Activated CD8-positive, alpha-beta T cell treated with anti-CD3 and anti-CD28 coated beads for 36 hours (primary cell): ENCODE measurements around the gene SLC35F3. TPM values are rescaled to one million over a fixed set of nuclear protein-coding genes. Genes with fewer than 3 reads are reported as not detected.

Source experiments
- ATAC-seq: fragments of 200-7000 bp; cut with Tn5 transposase; one replicate; pipeline ENCODE4 v1.10.0; 2021; ENCODE audit warnings: mild to moderate bottlenecking, moderate library complexity
- CTCF ChIA-PET: fragments of 350-600 bp; sonication (Branson Sonifier 250); formaldehyde crosslinking; loops from one replicate; lab custom pipeline; 2021; ENCODE audit warnings: antibody characterized with exemption; lab: Charles Lee
- POLR2A ChIA-PET: fragments of 350-600 bp; sonication (Branson Sonifier 250); formaldehyde crosslinking; loops from one replicate; lab custom pipeline; 2021; ENCODE audit warnings: antibody characterized with exemption; lab: Charles Lee
- DNase-seq: peaks from one replicate; pipeline ENCODE4 v3.0.0-alpha.2; 2020
- H3K27ac Mint-ChIP-seq: one replicate; pipeline ENCODE4 v1.8.0; 2021; ENCODE audit warnings: mild to moderate bottlenecking, mixed read lengths
- H3K27me3 Mint-ChIP-seq: one replicate; pipeline ENCODE4 v1.8.0; 2021; ENCODE audit warnings: mixed read lengths
- H3K36me3 Mint-ChIP-seq: one replicate; pipeline ENCODE4 v1.8.0; 2021; ENCODE audit warnings: low read depth, mixed read lengths
- H3K4me1 Mint-ChIP-seq: one replicate; pipeline ENCODE4 v1.8.0; 2021; ENCODE audit warnings: low read depth, mixed read lengths
- H3K4me3 Mint-ChIP-seq: one replicate; pipeline ENCODE4 v1.8.0; 2021; ENCODE audit warnings: mild to moderate bottlenecking, moderate library complexity, mixed read lengths
- H3K9me3 Mint-ChIP-seq: one replicate; pipeline ENCODE4 v1.8.0; 2021; ENCODE audit warnings: mixed read lengths
- intact Hi-C: fragments of 100-400 bp; cut with micrococcal nuclease; formaldehyde crosslinking; loops from one replicate; pipeline ENCODE4 v1.10.0; 2022
- microRNA-seq: library from miRNA; unstranded; fragments of <30 nt; microRNA quantifications from one replicate; pipeline ENCODE4 v1.2.0, GENCODE V29; 2022; ENCODE audit warnings: borderline microRNAs expressed, borderline replicate concordance
- total RNA-seq, 2 experiments: library from RNA; stranded (reverse); gene quantifications; one replicate each; pipeline ENCODE4 v1.2.3, GENCODE V29; 2021
- TF ChIP-seq, protein P1 (sequence below): fragments of 200-600 bp; IDR thresholded peaks from one replicate; pipeline ENCODE4 v1.8.0; 2022; ENCODE audit warnings: antibody characterized with exemption, mild to moderate bottlenecking

Gene SLC35F3
- total RNA-seq, 2 experiments from 2014 or later, result 3.1 to 3.5 TPM

DNA sequence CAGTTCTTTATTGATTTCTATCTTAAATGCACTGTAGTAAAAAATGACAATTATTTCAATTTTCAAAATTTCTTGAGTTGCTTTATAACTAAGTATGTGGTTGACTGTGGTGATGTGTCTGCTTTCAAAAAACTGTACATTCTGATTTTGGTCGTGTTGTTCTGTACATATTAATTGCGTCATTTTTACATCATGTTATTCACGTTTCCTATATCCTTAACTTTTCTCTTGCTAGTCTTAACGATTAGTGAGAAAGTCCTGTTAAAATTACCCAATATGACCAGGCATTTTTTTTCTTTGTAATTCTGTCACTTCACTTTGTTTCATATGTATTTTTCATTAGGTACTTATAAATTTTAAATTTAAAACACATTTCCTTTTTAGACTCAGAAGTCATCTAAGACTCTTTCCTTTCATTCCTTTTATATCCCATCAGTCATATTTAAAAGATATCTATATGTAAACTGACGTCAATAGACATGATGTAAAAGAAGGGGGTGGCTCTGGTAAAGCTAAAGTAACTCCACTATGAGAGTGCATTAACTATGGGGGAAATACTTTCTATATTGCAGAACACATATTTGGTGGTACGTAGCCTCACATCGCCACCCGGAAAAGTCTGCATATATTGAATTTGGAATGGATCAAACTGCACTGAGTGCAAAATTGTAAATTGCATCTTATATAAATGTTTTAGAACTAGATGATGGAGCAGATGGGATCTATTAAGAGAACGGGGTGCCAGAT is 467.7 kb downstream of the SLC35F3 start:
- intact Hi-C loops, result no loop called here
- Mint-ChIP-seq H3K27ac (peak overlapping the region; percentile 99), H3K4me1 (peaks cover 38% of the 10 kb centered on the region), H3K36me3 (peaks cover 23% of the 10 kb centered on the region), H3K4me3 (peak overlapping the region; percentile 98), H3K9me3 (no peaks in the 10 kb centered on the region), H3K27me3 (no peaks in the 10 kb centered on the region)
- ChIA-PET CTCF (interaction anchor here (1.0 to 2.5 kb wide), 6 partner anchors 9 to 62 kb away, joined by 3 to 10 read pairs (median 4); no protein-coding TSS in a partner anchor), POLR2A (interaction anchor here (0.6 to 1.8 kb wide), 2 partner anchors 14 kb away, joined by 3 to 9 read pairs; no protein-coding TSS in a partner anchor)
- DNase-seq (no peak), ATAC-seq (no peak)
- TF ChIP-seq, protein P1, sequence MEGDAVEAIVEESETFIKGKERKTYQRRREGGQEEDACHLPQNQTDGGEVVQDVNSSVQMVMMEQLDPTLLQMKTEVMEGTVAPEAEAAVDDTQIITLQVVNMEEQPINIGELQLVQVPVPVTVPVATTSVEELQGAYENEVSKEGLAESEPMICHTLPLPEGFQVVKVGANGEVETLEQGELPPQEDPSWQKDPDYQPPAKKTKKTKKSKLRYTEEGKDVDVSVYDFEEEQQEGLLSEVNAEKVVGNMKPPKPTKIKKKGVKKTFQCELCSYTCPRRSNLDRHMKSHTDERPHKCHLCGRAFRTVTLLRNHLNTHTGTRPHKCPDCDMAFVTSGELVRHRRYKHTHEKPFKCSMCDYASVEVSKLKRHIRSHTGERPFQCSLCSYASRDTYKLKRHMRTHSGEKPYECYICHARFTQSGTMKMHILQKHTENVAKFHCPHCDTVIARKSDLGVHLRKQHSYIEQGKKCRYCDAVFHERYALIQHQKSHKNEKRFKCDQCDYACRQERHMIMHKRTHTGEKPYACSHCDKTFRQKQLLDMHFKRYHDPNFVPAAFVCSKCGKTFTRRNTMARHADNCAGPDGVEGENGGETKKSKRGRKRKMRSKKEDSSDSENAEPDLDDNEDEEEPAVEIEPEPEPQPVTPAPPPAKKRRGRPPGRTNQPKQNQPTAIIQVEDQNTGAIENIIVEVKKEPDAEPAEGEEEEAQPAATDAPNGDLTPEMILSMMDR, result no peak

DNA sequence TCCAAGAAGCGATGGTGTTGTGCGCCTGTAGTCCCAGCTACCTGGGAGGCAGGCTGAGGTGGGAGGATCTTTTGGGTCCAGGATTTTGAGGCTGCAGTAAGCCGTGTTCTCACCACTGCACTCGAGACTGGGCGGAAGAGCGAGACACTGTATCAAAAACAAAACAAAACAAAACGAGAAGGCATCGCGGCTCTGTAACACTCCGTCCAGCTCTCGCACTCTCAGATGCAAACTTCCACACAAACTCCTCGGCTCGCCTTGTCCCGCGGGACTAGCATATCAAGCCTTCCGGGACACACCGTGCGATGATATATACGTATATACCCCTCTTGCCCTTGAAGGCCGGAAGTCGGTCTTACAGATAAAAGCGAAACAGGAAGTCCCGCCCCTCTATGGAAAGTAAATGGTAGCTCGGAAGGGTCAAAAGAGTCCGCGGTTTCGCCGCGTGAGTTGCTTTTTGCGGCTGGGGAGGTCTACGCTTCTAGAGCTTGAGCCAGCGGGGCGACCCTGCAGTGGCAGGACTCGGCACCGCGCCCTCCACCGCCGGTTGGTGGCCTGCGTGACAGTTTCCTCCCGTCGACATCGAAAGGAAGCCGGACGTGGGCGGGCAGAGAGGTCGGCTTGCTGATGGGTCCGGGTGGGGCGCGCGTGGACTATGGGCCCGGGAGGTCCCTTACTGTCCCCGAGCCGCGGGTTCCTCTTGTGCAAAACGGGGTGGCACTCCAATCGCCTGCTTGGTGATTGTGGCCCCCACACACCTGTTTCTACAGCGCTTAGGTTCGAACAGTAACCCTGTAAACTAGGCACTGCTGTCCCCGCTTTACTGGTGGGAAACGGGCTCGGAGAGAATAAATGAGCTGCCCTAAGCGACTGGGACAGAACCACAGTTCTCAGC is 468.8 kb downstream of the SLC35F3 start, which contains the start of gene COA6:
TSS of gene COA6 (plus strand) at position 393 of the 895 bp plus-strand sequence. CDS start at position 404, 11 bp downstream.
- Mint-ChIP-seq H3K27me3 (no peaks in the 10 kb centered on the region), H3K9me3 (no peaks in the 10 kb centered on the region), H3K4me3 (peak within 1 kb of the TSS; percentile 98), H3K4me1 (peaks cover 43% of the 10 kb centered on the region), H3K36me3 (peaks cover 34% of the 10 kb centered on the region), H3K27ac (peak within 1 kb of the TSS; percentile 99)
- TF ChIP-seq, protein P1, result no peak
- peak; percentile 95 for DNase-seq
- ChIA-PET POLR2A (interaction anchor here (0.6 to 3.3 kb wide), 14 partner anchors 9 to 106 kb away, joined by 3 to 10 read pairs (median 4); partner anchors contain the start of gene TARBP1), CTCF (interaction anchor here (0.8 to 2.5 kb wide), 8 partner anchors 10 to 161 kb away, joined by 3 to 10 read pairs (median 3); no protein-coding TSS in a partner anchor)
- intact Hi-C loops, result no loop called here
- ATAC-seq, result peak; percentile 87

GRCh38 chr1:234373959-234374254 is 469.4 kb downstream of the SLC35F3 start:
- H3K36me3 Mint-ChIP-seq, result peaks cover 39% of the 10 kb centered on the region
- peaks cover 41% of the 10 kb centered on the region for H3K4me1 Mint-ChIP-seq

More at GRCh38 chr1:234373959-234374254, 469.4 kb downstream of the SLC35F3 start:
- Mint-ChIP-seq H3K27ac (peak overlapping the region; percentile 99), H3K27me3 (no peaks in the 10 kb centered on the region), H3K9me3 (no peaks in the 10 kb centered on the region), H3K4me3 (peak overlapping the region; percentile 98)
- no peak for DNase-seq
- TF ChIP-seq, protein P1, result no peak
- ATAC-seq, result peak; percentile 18
- POLR2A ChIA-PET, result interaction anchor here (0.6 to 3.3 kb wide), 13 partner anchors 11 to 105 kb away, joined by 3 to 10 read pairs (median 4); partner anchors contain the start of gene TARBP1
- intact Hi-C loops, result no loop called here
- CTCF ChIA-PET, result interaction anchor here (0.8 to 2.1 kb wide), 5 partner anchors 16 to 162 kb away, joined by 3 to 6 read pairs (median 3); no protein-coding TSS in a partner anchor

Small RNA genes within 50 kb of the gene (microRNA-seq; reads per million reads assigned to microRNA genes)
- gene MIR4671, result not detected
